Sigmoid colon (tissue), 3 donors: ENCODE data around the gene ABCB7.
"Not testable (repeated sequence)": the region's sequence is repeated elsewhere in the genome, so short reads cannot be mapped to it uniquely, and the experiment has no call there.

Experiments used
- POLR2A ChIP-seq, 2 donors: fragments of 450-650 bp; IDR thresholded peaks; one replicate each; pipeline ENCODE4 v1.6.1; 2016; ENCODE audit warnings: antibody characterized with exemption in 2 of 2, mild to moderate bottlenecking in 2 of 2, moderate library complexity in 2 of 2
- TF ChIP-seq, protein P1 (sequence below), 4 experiments: fragments of 450-650 bp in 3 of 4; fragments of 200-600 bp in 1 of 4; IDR thresholded peaks; one replicate each; pipeline ENCODE4 v1.5.1; 2016 to 2019; ENCODE audit warnings: antibody characterized with exemption in 4 of 4, mild to moderate bottlenecking in 3 of 4, moderate library complexity in 2 of 4

DNA sequence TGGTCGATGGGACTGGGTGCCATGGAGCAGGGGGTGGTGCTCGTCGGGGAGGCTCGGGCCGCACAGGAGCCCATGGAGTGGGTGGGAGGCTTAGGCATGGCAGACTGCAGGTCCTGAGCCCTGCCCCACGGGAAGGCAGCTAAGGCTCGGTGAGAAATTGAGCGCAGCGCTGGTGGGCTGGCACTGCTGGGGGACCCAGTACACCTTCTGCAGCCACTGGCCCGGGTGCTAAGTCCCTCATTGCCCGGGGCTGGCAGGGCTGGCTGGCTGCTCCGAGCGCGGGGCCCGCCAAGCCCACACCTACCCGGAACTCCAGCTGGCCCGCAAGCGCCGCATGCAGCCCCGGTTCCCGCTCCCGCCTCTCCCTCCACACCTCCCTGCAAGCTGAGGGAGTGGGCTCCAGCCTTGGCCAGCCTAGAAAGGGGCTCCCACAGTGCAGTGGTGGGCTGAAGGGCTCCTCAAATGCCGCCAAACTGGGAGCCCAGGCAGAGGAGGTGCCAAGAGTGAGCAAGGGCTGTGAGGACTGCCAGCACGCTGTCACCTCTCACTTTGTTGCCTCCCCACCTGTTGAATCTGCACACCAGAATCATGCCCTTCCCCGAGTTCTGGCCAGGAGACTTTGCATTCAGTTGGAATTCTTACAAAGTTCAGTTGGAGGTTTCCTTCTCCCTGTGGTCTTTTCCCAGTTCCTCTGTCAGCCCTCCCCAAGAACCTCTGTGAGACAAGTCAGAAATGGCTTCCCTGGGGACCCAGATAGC is 23.6 kb upstream of the ABCB7 start:
- TF ChIP-seq, protein P1, sequence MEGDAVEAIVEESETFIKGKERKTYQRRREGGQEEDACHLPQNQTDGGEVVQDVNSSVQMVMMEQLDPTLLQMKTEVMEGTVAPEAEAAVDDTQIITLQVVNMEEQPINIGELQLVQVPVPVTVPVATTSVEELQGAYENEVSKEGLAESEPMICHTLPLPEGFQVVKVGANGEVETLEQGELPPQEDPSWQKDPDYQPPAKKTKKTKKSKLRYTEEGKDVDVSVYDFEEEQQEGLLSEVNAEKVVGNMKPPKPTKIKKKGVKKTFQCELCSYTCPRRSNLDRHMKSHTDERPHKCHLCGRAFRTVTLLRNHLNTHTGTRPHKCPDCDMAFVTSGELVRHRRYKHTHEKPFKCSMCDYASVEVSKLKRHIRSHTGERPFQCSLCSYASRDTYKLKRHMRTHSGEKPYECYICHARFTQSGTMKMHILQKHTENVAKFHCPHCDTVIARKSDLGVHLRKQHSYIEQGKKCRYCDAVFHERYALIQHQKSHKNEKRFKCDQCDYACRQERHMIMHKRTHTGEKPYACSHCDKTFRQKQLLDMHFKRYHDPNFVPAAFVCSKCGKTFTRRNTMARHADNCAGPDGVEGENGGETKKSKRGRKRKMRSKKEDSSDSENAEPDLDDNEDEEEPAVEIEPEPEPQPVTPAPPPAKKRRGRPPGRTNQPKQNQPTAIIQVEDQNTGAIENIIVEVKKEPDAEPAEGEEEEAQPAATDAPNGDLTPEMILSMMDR (IDR thresholded peaks at IDR 0.05): not testable (repeated sequence)
- TF ChIP-seq POLR2A (IDR thresholded peaks at IDR 0.05): not testable (repeated sequence)
